GM10847 (cell line): ENCODE data around the gene TNFRSF19.

Source experiments
- POLR2A ChIP-seq: IDR thresholded peaks from 2 replicates; pipeline ENCODE4 v1.6.1; 2011; ENCODE audit not compliant: insufficient read length; ENCODE audit errors: extremely low read depth

The TNFRSF19 gene

GRCh38 chr13:23645851-23646250 is 75.6 kb downstream of the TNFRSF19 start:
- TF ChIP-seq POLR2A: no peak

- no peak for TF ChIP-seq POLR2A
Observed at GRCh38 chr13:23651439-23651838, 81.2 kb downstream of the TNFRSF19 start.

GRCh38 chr13:23651887-23652286 is 81.7 kb downstream of the TNFRSF19 start:
- no peak for TF ChIP-seq POLR2A

GRCh38 chr13:23652909-23653726 is 82.9 kb downstream of the TNFRSF19 start:
- no peak for TF ChIP-seq POLR2A

- no peak for TF ChIP-seq POLR2A
Observed at GRCh38 chr13:23654111-23655110, 84.2 kb downstream of the TNFRSF19 start.

- TF ChIP-seq POLR2A: no peak
Observed at GRCh38 chr13:23655321-23655720, 85.1 kb downstream of the TNFRSF19 start.

- TF ChIP-seq POLR2A: no peak
Observed at GRCh38 chr13:23656637-23657371, 86.6 kb downstream of the TNFRSF19 start.

- TF ChIP-seq POLR2A: no peak
Observed at GRCh38 chr13:23658929-23659541, 88.8 kb downstream of the TNFRSF19 start.

- TF ChIP-seq POLR2A: no peak
Observed at GRCh38 chr13:23660249-23660648, 90.0 kb downstream of the TNFRSF19 start.

- TF ChIP-seq POLR2A: no peak
Observed at GRCh38 chr13:23666582-23666981, 96.4 kb downstream of the TNFRSF19 start.

GRCh38 chr13:23667750-23668149 is 97.5 kb downstream of the TNFRSF19 start:
- no peak for TF ChIP-seq POLR2A

GRCh38 chr13:23668562-23668961 is 98.3 kb downstream of the TNFRSF19 start:
- no peak for TF ChIP-seq POLR2A

GRCh38 chr13:23670793-23671192 is 100.6 kb downstream of the TNFRSF19 start:
- TF ChIP-seq POLR2A: no peak

GRCh38 chr13:23671377-23671776 is 101.2 kb downstream of the TNFRSF19 start:
- TF ChIP-seq POLR2A: no peak

GRCh38 chr13:23671897-23672296 is 101.7 kb downstream of the TNFRSF19 start:
- no peak for TF ChIP-seq POLR2A
